Suprapubic skin (tissue), 4 donors: Measurements from ENCODE around the gene CATSPERB. TPM values are rescaled to one million over a fixed set of nuclear protein-coding genes. Genes with fewer than 3 reads are reported as not detected.
"Not testable (repeated sequence)": the region's sequence is repeated elsewhere in the genome, so short reads cannot be mapped to it uniquely, and the experiment has no call there.

Source experiments
- DNase-seq, 2 donors: peaks; one replicate each; pipeline ENCODE4 v3.0.0-alpha.2; 2019; ENCODE audit warnings: low spot score in 2 of 2
- H3K27ac ChIP-seq: fragments of 200-600 bp; sonication (generic); one replicate; pipeline ENCODE4 v1.5.1; 2019
- H3K27me3 ChIP-seq: fragments of 200-600 bp; sonication (generic); one replicate; pipeline ENCODE4 v1.5.1; 2019
- H3K36me3 ChIP-seq: fragments of 200-600 bp; sonication (generic); one replicate; pipeline ENCODE4 v1.5.1; 2019
- H3K4me1 ChIP-seq: fragments of 200-600 bp; sonication (generic); one replicate; pipeline ENCODE4 v1.5.1; 2019
- H3K4me3 ChIP-seq: fragments of 200-600 bp; sonication (generic); one replicate; pipeline ENCODE4 v1.5.1; 2019; ENCODE audit warnings: mild to moderate bottlenecking
- H3K9me3 ChIP-seq: fragments of 200-600 bp; sonication (generic); one replicate; pipeline ENCODE4 v1.5.1; 2019
- CTCF ChIP-seq, 2 donors: fragments of 200-600 bp in 1 of 2; fragments of 450-650 bp in 1 of 2; sonication (generic) in 1 of 2; IDR thresholded peaks; one replicate each; pipeline ENCODE4 v1.5.1; 2016 to 2019; ENCODE audit warnings: antibody characterized with exemption in 2 of 2, mild to moderate bottlenecking in 1 of 2, moderate library complexity in 1 of 2
- EP300 ChIP-seq: sonication (generic); formaldehyde crosslinking; IDR thresholded peaks from one replicate; pipeline ENCODE4 v1.6.1; 2017; ENCODE audit warnings: antibody characterized with exemption
- POLR2A ChIP-seq, 2 donors: fragments of 450-650 bp; IDR thresholded peaks; one replicate each; pipeline ENCODE4 v1.6.1; 2017; ENCODE audit warnings: antibody characterized with exemption in 2 of 2, mild to moderate bottlenecking in 2 of 2, moderate library complexity in 2 of 2
- POLR2AphosphoS5 ChIP-seq, 3 donors: sonication (generic); formaldehyde crosslinking; IDR thresholded peaks; one replicate each; pipeline ENCODE4 v1.6.1; 2017; ENCODE audit warnings: antibody characterized with exemption in 3 of 3
- WGBS: methylation state at CpG from one replicate; pipeline ENCODE4 v1.1.5; 2018; 5-methylcytosine and 5-hydroxymethylcytosine counted together
- total RNA-seq, 4 donors: library from RNA; depleted of rRNA; stranded (reverse); fragments of >200 nt; gene quantifications; one replicate each; pipeline ENCODE4 v1.1.0, GENCODE V29; 2016

Gene CATSPERB
- total RNA-seq, 4 donors from 2014 or later: 0.16 to 1.3 (median 0.48) TPM

- H3K9me3 ChIP-seq: no peaks in the 10 kb centered on the region
- no peaks in the 10 kb centered on the region for H3K36me3 ChIP-seq
- no peaks in the 10 kb centered on the region for H3K4me1 ChIP-seq
- no peak overlapping the region for H3K27ac ChIP-seq
- no peak overlapping the region for H3K4me3 ChIP-seq
- peaks cover 5% of the 10 kb centered on the region for H3K27me3 ChIP-seq
- WGBS: 86% methylated on average over 11 of the region's 11 CpGs
- no peak for DNase-seq
- TF ChIP-seq CTCF (IDR thresholded peaks at IDR 0.05) (no peak), POLR2A (IDR thresholded peaks at IDR 0.05) (no peak), EP300 (no peak), POLR2AphosphoS5 (IDR thresholded peaks at IDR 0.05) (no peak)
Measured at GRCh38 chr14:91554535-91555332, 177.2 kb downstream of the CATSPERB start.

- DNase-seq: no peak
- Histone ChIP-seq H3K9me3 (no peaks in the 10 kb centered on the region), H3K36me3 (no peaks in the 10 kb centered on the region), H3K27me3 (peaks cover 3% of the 10 kb centered on the region), H3K27ac (no peak overlapping the region), H3K4me1 (no peaks in the 10 kb centered on the region), H3K4me3 (no peak overlapping the region)
- WGBS: 86% methylated on average over 3 of the region's 3 CpGs
- TF ChIP-seq POLR2A (IDR thresholded peaks at IDR 0.05) (no peak), CTCF (IDR thresholded peaks at IDR 0.05) (no peak), EP300 (no peak), POLR2AphosphoS5 (IDR thresholded peaks at IDR 0.05) (no peak)
Measured at GRCh38 chr14:91548108-91548507, 183.8 kb downstream of the CATSPERB start.

GRCh38 chr14:91545946-91546716 lies 185.8 kb downstream of the CATSPERB start:
- no peak for TF ChIP-seq CTCF (IDR thresholded peaks at IDR 0.05)
- TF ChIP-seq POLR2A (IDR thresholded peaks at IDR 0.05): no peak
- TF ChIP-seq POLR2AphosphoS5 (IDR thresholded peaks at IDR 0.05): no peak
- TF ChIP-seq EP300: no peak
- no peak for DNase-seq
- 69% methylated on average over 5 of the region's 5 CpGs for WGBS

GRCh38 chr14:91545204-91545603 lies 186.7 kb downstream of the CATSPERB start:
- TF ChIP-seq POLR2A (IDR thresholded peaks at IDR 0.05): no peak
- TF ChIP-seq POLR2AphosphoS5 (IDR thresholded peaks at IDR 0.05): no peak
- TF ChIP-seq CTCF (IDR thresholded peaks at IDR 0.05): no peak
- TF ChIP-seq EP300: no peak
- H3K4me3 ChIP-seq: no peak overlapping the region
- H3K36me3 ChIP-seq: no peaks in the 10 kb centered on the region
- no peak for DNase-seq
- no peaks in the 10 kb centered on the region for H3K4me1 ChIP-seq
- no peak overlapping the region for H3K27ac ChIP-seq
- H3K9me3 ChIP-seq: no peaks in the 10 kb centered on the region
- H3K27me3 ChIP-seq: peaks cover 3% of the 10 kb centered on the region

More at GRCh38 chr14:91545946-91546716, 185.8 kb downstream of the CATSPERB start:
- Histone ChIP-seq H3K27ac (no peak overlapping the region), H3K9me3 (no peaks in the 10 kb centered on the region), H3K4me1 (no peaks in the 10 kb centered on the region), H3K4me3 (no peak overlapping the region), H3K36me3 (no peaks in the 10 kb centered on the region), H3K27me3 (peaks cover 3% of the 10 kb centered on the region)

- H3K9me3 ChIP-seq: peaks cover 6% of the 10 kb centered on the region
- no peaks in the 10 kb centered on the region for H3K4me1 ChIP-seq
- TF ChIP-seq EP300 (no peak), POLR2A (IDR thresholded peaks at IDR 0.05) (no peak)
- H3K27me3 ChIP-seq: peaks cover 4% of the 10 kb centered on the region
- no peaks in the 10 kb centered on the region for H3K36me3 ChIP-seq
- 98% methylated on average over 3 of the region's 3 CpGs for WGBS
- H3K4me3 ChIP-seq: no peak overlapping the region
- no peak overlapping the region for H3K27ac ChIP-seq
- no peak for DNase-seq
Measured at GRCh38 chr14:91536327-91536726, 195.6 kb downstream of the CATSPERB start.

GRCh38 chr14:91534059-91534458 lies 197.8 kb downstream of the CATSPERB start:
- not testable (repeated sequence) for H3K9me3 ChIP-seq, DNase-seq, H3K4me3 ChIP-seq, H3K27ac ChIP-seq, H3K27me3 ChIP-seq, H3K4me1 ChIP-seq, H3K36me3 ChIP-seq
- WGBS: 79% methylated on average over 5 of the region's 5 CpGs
